ENCODE results near the gene SNAPIN.

SNAPIN gene

DNA sequence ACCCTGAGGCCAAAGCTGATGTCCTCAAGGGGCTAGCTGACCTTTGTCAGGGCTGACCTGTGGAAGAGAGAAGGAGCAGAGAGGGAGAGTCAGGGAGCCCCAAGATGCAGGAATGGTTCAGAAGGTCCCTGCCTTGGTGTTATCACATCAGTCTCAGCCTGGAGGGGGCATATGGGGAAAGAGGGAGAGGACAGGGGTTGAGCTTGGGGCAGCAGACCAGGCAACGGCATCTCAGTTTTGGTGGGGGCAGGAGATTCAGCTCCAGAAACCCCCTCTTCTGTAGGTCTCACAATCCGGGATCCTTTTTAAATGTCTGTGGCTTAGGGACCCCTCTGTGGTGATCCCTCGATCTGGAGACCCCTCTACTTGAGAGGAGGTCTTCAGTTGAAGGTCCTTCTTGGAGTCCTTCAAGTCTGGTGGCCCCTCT is 32.0 kb upstream of the SNAPIN start:
- DNase-seq (ENCODE audit: low read depth, low spot score), result no peak
- in situ Hi-C loops (cut with HindIII; ENCODE audit: low sequenced_read_pairs), result no loop called here
- TF ChIP-seq, protein P1, sequence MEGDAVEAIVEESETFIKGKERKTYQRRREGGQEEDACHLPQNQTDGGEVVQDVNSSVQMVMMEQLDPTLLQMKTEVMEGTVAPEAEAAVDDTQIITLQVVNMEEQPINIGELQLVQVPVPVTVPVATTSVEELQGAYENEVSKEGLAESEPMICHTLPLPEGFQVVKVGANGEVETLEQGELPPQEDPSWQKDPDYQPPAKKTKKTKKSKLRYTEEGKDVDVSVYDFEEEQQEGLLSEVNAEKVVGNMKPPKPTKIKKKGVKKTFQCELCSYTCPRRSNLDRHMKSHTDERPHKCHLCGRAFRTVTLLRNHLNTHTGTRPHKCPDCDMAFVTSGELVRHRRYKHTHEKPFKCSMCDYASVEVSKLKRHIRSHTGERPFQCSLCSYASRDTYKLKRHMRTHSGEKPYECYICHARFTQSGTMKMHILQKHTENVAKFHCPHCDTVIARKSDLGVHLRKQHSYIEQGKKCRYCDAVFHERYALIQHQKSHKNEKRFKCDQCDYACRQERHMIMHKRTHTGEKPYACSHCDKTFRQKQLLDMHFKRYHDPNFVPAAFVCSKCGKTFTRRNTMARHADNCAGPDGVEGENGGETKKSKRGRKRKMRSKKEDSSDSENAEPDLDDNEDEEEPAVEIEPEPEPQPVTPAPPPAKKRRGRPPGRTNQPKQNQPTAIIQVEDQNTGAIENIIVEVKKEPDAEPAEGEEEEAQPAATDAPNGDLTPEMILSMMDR (IDR thresholded peaks at IDR 0.05; ENCODE audit: low read depth, low read length), result no peak
- H3K4me3 ChIP-seq (ENCODE audit: low read depth, low read length), result peak overlapping the region; percentile 74

DNA sequence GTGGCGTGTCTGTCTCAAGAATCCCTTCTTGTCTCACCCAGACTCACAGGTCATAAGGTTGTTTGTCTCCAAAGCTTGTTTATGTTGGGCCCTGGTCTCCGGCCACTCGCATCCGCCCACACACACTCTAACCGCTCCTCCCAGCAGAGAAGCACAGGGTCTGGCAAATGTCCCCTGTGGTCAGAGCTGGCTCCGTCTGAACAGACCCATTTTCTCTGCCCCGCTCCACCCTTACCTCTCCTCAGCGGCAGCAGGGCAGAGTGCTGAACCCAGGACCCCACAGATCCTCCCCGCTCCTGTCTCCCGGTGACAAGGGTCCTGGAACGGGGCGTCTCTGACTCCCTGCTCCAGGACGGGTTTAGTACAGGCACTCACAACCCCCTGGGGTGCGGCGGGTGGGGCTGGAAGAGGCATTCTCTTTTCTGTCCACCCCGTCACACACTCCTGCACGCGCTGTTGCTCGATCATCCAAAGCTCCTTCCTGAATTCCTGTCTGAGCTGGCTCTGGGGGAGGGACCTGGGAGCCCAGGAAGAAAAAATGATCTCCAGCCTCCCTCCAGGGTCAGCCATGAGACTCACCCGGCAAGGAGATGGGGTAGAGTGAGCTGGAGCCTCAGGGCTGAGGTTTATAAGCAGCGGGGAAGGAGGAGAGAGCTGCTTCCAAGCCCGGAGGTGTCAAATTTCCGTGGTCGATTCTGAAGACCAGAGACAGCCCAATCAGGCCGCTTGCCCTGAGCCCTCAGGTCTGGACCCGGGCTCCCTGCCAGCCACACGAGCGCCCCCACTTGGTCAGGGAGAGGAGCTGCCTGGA is 31.4 kb upstream of the SNAPIN start, which contains the start of gene S100A13:
S100A13 (minus strand) TSS at position 602 of the 811 bp plus-strand sequence. CDS start 1,033 bp downstream, outside the sequence.
- H3K4me3 ChIP-seq (ENCODE audit: low read depth, low read length), result peak within 1 kb of the TSS; percentile 74
- in situ Hi-C loops (cut with HindIII; ENCODE audit: low sequenced_read_pairs), result no loop called here
- TF ChIP-seq, protein P1 (IDR thresholded peaks at IDR 0.05; ENCODE audit: low read depth, low read length), result peak; percentile 79
- DNase-seq (ENCODE audit: low read depth, low spot score), result peak; percentile 96

DNA sequence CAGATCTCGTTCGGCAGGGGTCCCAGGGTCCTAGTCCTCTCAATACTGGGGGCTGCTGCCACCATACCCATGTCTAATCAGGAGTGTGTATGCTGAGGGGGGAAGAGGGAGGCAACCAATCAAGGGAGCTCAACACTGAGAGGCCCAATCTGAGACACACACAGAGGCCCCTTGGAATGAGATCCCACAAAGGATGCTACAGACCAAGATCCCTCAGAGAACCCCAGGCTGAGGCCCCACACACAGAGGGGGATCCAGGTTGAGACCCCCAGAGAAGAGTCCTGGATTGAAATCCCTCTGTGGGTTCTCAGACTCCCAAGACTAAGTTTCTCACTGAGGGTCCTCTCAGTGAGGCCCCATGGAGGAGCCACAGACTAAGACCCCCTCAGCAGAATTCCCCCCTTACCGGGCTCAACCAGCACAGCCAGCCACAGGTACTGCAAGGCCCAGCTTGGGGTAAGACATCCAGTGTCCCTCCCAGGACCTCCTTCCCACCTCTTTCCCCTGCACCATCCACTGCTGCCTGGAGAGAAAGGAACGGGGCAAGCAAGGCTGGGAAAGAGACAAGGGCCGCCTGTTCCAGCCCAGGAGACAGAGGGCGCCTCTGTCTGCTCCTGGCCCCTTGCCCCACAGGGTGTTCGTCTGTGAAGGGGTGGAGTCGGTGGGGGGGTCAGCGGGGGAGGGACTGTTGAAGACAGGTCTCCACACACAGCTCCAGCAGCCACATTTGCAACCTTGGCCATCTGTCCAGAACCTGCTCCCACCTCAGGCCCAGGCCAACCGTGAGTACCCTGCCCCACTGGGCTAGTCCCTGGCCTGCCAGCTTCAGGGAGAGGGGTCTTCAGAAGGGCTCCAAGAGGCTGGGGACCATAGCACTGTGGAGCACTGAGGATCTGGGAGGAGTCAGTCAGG is 30.5 kb upstream of the SNAPIN start, which contains the start of gene S100A1:
S100A1 (plus strand) TSS at position 720 of the 912 bp plus-strand sequence. CDS start 2,088 bp downstream, outside the sequence.
- peak within 1 kb of the TSS; percentile 74 for H3K4me3 ChIP-seq (ENCODE audit: low read depth, low read length)
- DNase-seq (ENCODE audit: low read depth, low spot score), result no peak
- TF ChIP-seq, protein P1 (IDR thresholded peaks at IDR 0.05; ENCODE audit: low read depth, low read length), result no peak
- in situ Hi-C loops (cut with HindIII; ENCODE audit: low sequenced_read_pairs), result no loop called here

DNA sequence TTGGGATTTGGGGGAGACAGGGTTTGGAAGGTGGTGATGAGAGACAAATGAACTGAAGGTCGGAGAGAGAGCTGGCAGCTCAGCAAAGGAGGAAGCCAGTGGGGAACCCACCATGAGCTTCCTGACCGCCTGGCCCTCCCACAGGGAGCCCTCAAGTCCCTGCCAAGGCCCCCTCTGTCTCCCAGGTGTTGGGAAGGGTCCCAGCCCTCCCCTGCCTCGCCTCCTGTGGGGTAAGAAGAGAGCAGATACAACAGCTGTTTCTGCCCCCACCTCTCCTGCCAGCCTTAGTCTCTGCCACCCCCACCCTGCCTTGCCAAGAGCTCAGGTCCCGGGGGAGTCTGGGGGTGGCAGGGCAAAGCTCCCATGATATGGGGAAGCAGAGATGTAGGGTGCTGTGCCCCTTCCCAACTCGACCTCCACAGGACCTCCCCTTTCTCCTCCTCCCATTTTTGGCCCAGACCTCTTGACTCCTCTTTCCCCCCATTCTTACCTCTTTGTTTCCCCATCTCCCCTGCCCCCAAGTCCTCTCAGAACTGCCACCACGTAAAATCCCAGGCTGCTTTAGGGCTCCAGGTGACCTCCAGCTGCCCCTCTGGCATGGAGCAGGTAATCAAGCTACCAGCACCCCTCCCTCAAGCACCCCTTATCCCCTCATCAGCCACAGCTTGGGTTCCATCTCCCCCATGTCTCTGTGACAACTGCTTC is 29.7 kb upstream of the SNAPIN start:
- no peak overlapping the region for H3K4me3 ChIP-seq (ENCODE audit: low read depth, low read length)
- TF ChIP-seq, protein P1 (IDR thresholded peaks at IDR 0.05; ENCODE audit: low read depth, low read length), result no peak
- no peak for DNase-seq (ENCODE audit: low read depth, low spot score)
- in situ Hi-C loops (cut with HindIII; ENCODE audit: low sequenced_read_pairs), result no loop called here

DNA sequence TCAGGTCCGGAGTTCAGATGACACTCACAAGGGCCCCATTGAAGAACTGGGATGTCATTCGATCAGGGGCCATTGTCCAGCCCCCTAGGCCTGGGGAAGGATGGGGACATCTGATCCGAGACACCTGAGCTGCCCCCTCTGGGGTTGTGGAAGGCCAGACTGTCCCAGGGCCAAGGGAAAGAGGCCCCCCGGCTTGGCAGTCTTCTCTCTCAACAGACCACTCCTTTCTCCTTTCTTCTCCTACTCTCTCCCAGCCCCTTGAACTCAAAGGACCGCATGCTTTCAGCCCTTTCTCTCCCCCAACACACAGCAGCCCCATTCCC is 29.2 kb upstream of the SNAPIN start:
- DNase-seq (ENCODE audit: low read depth, low spot score), result no peak
- no peak overlapping the region for H3K4me3 ChIP-seq (ENCODE audit: low read depth, low read length)
- in situ Hi-C loops (cut with HindIII; ENCODE audit: low sequenced_read_pairs), result no loop called here
- TF ChIP-seq, protein P1 (IDR thresholded peaks at IDR 0.05; ENCODE audit: low read depth, low read length), result no peak

DNA sequence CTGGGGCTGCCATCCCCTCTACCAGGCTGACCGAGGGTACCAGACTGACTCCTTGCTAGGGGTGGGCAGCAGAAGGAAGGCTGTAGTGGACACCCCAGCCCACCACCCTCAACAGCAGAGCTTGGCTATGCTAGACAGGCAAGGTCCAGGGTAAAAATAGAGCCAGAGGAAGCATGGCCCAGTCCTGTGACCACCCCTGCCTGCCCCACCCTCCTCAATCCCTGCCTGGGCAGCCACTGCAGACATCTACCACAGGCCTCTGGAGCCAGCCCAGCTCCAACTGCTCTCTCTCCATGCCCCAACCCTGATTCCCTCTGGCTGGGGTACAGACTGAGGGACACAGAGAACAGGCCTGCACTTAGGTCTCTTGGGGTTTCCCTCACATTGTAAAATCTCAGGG is 28.5 kb upstream of the SNAPIN start:
- TF ChIP-seq, protein P1 (IDR thresholded peaks at IDR 0.05; ENCODE audit: low read depth, low read length), result no peak
- H3K4me3 ChIP-seq (ENCODE audit: low read depth, low read length), result no peak overlapping the region
- in situ Hi-C loops (cut with HindIII; ENCODE audit: low sequenced_read_pairs), result no loop called here
- no peak for DNase-seq (ENCODE audit: low read depth, low spot score)
